Upper lobe of left lung (tissue), 6 donors: ENCODE data around the gene PLXNA2. TPM values are rescaled to one million over a fixed set of nuclear protein-coding genes. Genes with fewer than 3 reads are reported as not detected.

ENCODE experiments used
- ATAC-seq, 2 donors: fragments of 200-7000 bp; cut with Tn5 transposase; one replicate each; pipeline ENCODE4 v1.9.1; 2022; ENCODE audit warnings: mild to moderate bottlenecking in 2 of 2, moderate library complexity in 2 of 2; ENCODE audit not compliant: low FRiP score in 2 of 2
- DNase-seq, 2 donors: peaks; one replicate each; pipeline ENCODE4 v3.0.0-alpha.2; 2019 to 2020
- H3K27ac ChIP-seq, 4 donors: fragments of 200-600 bp; sonication (generic); one replicate each; pipeline ENCODE4 v1.5.1; 2016 to 2019
- H3K27me3 ChIP-seq, 4 donors: fragments of 200-600 bp; sonication (generic); one replicate each; pipeline ENCODE4 v1.5.1; 2017 to 2019
- H3K36me3 ChIP-seq, 4 donors: fragments of 200-600 bp; sonication (generic); one replicate each; pipeline ENCODE4 v1.5.1; 2016 to 2019
- H3K4me1 ChIP-seq, 4 donors: fragments of 200-600 bp; sonication (generic); one replicate each; pipeline ENCODE4 v1.5.1; 2018 to 2019
- H3K4me3 ChIP-seq, 4 donors: fragments of 200-600 bp; sonication (generic); one replicate each; pipeline ENCODE4 v1.5.1; 2017 to 2019; ENCODE audit warnings: mild to moderate bottlenecking in 2 of 4, moderate library complexity in 1 of 4
- H3K9me3 ChIP-seq, 4 donors: fragments of 200-600 bp; sonication (generic); one replicate each; pipeline ENCODE4 v1.5.1; 2018 to 2019
- CTCF ChIP-seq, 6 experiments: fragments of 450-650 bp in 4 of 6; fragments of 200-600 bp in 2 of 6; sonication (generic) in 2 of 6; IDR thresholded peaks; one replicate each; pipeline ENCODE4 v1.5.1; 2016 to 2019; ENCODE audit warnings: antibody characterized with exemption in 6 of 6
- EP300 ChIP-seq, 4 donors: sonication (generic); formaldehyde crosslinking; IDR thresholded peaks; one replicate each; pipeline ENCODE4 v1.5.1; 2017; ENCODE audit warnings: antibody characterized with exemption in 4 of 4, control low read depth in 2 of 4
- POLR2A ChIP-seq, 4 donors: fragments of 450-650 bp; IDR thresholded peaks; one replicate each; pipeline ENCODE4 v1.5.1; 2016 to 2017; ENCODE audit warnings: antibody characterized with exemption in 4 of 4, mild to moderate bottlenecking in 2 of 4
- POLR2AphosphoS5 ChIP-seq, 2 donors: sonication (generic); formaldehyde crosslinking; IDR thresholded peaks; one replicate each; pipeline ENCODE4 v1.5.1; 2017; ENCODE audit warnings: antibody characterized with exemption in 2 of 2
- WGBS, 2 donors: methylation state at CpG; one replicate each; pipeline ENCODE4 v1.1.5; 2017 to 2018; 5-methylcytosine and 5-hydroxymethylcytosine counted together
- total RNA-seq, 6 donors: library from RNA; depleted of rRNA in 4 of 6; stranded (reverse); fragments of >200 nt in 4 of 6; gene quantifications; one replicate each; pipeline versions ENCODE4 v1.1.0 to v1.2.1, GENCODE V29; 2016 to 2021
- donor health status: DM: no; HTN: no; CAD: no; lungs with moderate emphysema.
- donor health status: DM: no; HTN: yes; CAD: no; lungs with severe emphysema.

The PLXNA2 gene
- total RNA-seq, 6 donors from 2014 or later, result 77.5 to 150 (median 101) TPM

- Histone ChIP-seq H3K4me3 (no peak overlapping the region), H3K27ac (no peak overlapping the region), H3K27me3 (no peaks in the 10 kb centered on the region), H3K36me3 (no peaks in the 10 kb centered on the region), H3K4me1 (peaks cover 12 to 20% (median 18%) of the 10 kb centered on the region in 4 donors), H3K9me3 (no peaks in the 10 kb centered on the region)
- TF ChIP-seq EP300 (IDR thresholded peaks at IDR 0.05), result no peak
- TF ChIP-seq POLR2A (IDR thresholded peaks at IDR 0.05), result no peak
- no peak for TF ChIP-seq CTCF (IDR thresholded peaks at IDR 0.05)
- no peak for TF ChIP-seq POLR2AphosphoS5 (IDR thresholded peaks at IDR 0.05)
- 76 to 90% methylated on average over 4 to 5 of the region's 5 CpGs for WGBS, 2 donors
- DNase-seq (no peak), ATAC-seq (no peak)
Observed at GRCh38 chr1:208248991-208249696, 5.0 kb upstream of the PLXNA2 start.

- Histone ChIP-seq H3K4me3 (no peak overlapping the region), H3K36me3 (no peaks in the 10 kb centered on the region), H3K27me3 (no peaks in the 10 kb centered on the region), H3K9me3 (no peaks in the 10 kb centered on the region), H3K4me1 (peaks cover 12 to 20% (median 18%) of the 10 kb centered on the region in 4 donors), H3K27ac (no peak overlapping the region)
- DNase-seq (no peak), ATAC-seq (no peak)
- TF ChIP-seq CTCF (IDR thresholded peaks at IDR 0.05) (no peak), POLR2AphosphoS5 (IDR thresholded peaks at IDR 0.05) (no peak), POLR2A (IDR thresholded peaks at IDR 0.05) (no peak)
- WGBS, 2 donors, result 62 to 67% methylated on average over 7 of the region's 7 CpGs
Observed at GRCh38 chr1:208248307-208248801, 4.2 kb upstream of the PLXNA2 start.

- WGBS, 2 donors, result 76 to 80% methylated on average over 4 to 5 of the region's 5 CpGs
- TF ChIP-seq CTCF (IDR thresholded peaks at IDR 0.05) (no peak), POLR2A (IDR thresholded peaks at IDR 0.05) (no peak), POLR2AphosphoS5 (IDR thresholded peaks at IDR 0.05) (no peak), EP300 (IDR thresholded peaks at IDR 0.05) (no peak)
- no peak for ATAC-seq
Observed at GRCh38 chr1:208247696-208248095, 3.5 kb upstream of the PLXNA2 start.

GRCh38 chr1:208245185-208245705, 1.1 kb upstream of the PLXNA2 start:
- Histone ChIP-seq H3K27ac (peak overlapping the region; percentile 88 to 97 (median 90)), H3K9me3 (no peaks in the 10 kb centered on the region), H3K4me3 (peak overlapping the region in 3 of 4 donors; percentile 72 to 94 (median 77)), H3K36me3 (peaks cover 0 to 2% (median 0%) of the 10 kb centered on the region in 4 donors), H3K27me3 (no peaks in the 10 kb centered on the region), H3K4me1 (peaks cover 20 to 29% (median 21%) of the 10 kb centered on the region in 4 donors)
- DNase-seq, result peak; percentile 55 to 94
- 7 to 9% methylated on average over 21 to 22 of the region's 22 CpGs for WGBS, 2 donors
- ATAC-seq, result peak; percentile 89 to 93
- TF ChIP-seq POLR2A (IDR thresholded peaks at IDR 0.05) (peak in 2 of 4 donors; percentile 38 to 41), POLR2AphosphoS5 (IDR thresholded peaks at IDR 0.05) (peak; percentile 60 to 79), EP300 (IDR thresholded peaks at IDR 0.05) (no peak), CTCF (IDR thresholded peaks at IDR 0.05) (peak; percentile 69 to 91 (median 85))

More at GRCh38 chr1:208247696-208248095, 3.5 kb upstream of the PLXNA2 start:
- Histone ChIP-seq H3K36me3 (no peaks in the 10 kb centered on the region), H3K9me3 (no peaks in the 10 kb centered on the region), H3K4me3 (no peak overlapping the region), H3K4me1 (peaks cover 9 to 20% (median 16%) of the 10 kb centered on the region in 4 donors), H3K27me3 (no peaks in the 10 kb centered on the region), H3K27ac (no peak overlapping the region)
- DNase-seq, result no peak
